Sigmoid colon (tissue), 4 donors: ENCODE measurements around the gene PURA.

Source experiments
- CTCF ChIP-seq, 4 experiments: fragments of 450-650 bp in 3 of 4; fragments of 200-600 bp in 1 of 4; IDR thresholded peaks; one replicate each; pipeline ENCODE4 v1.5.1; 2016 to 2019; ENCODE audit warnings: antibody characterized with exemption in 4 of 4, mild to moderate bottlenecking in 3 of 4, moderate library complexity in 2 of 4
- POLR2AphosphoS5 ChIP-seq, 4 donors: sonication (generic); formaldehyde crosslinking; IDR thresholded peaks; one replicate each; pipeline ENCODE4 v1.6.1; 2017; ENCODE audit warnings: antibody characterized with exemption in 4 of 4

- TF ChIP-seq CTCF (IDR thresholded peaks at IDR 0.05) (peak in 3 of 4 experiments; percentile 2 to 84 (median 51)), POLR2AphosphoS5 (IDR thresholded peaks at IDR 0.05) (no peak)
Measured at GRCh38 chr5:140145818-140146522, 32.1 kb downstream of the PURA start.
